Stimulated activated naive CD8-positive, alpha-beta T cell treated with anti-CD3 and anti-CD28 coated beads, Interleukin-15, Interleukin-2, amounts not matched to agents 100 U/mL and 50 U/mL, for 24 hours (primary cell): Measurements from ENCODE around the gene C17orf107.

Experiments used
- ATAC-seq: fragments of 150-1000 bp; cut with Tn5 transposase; one replicate; pipeline ENCODE4 v1.10.0; 2021
- DNase-seq: peaks from one replicate; pipeline ENCODE4 v3.0.0; 2021

Gene C17orf107

DNA sequence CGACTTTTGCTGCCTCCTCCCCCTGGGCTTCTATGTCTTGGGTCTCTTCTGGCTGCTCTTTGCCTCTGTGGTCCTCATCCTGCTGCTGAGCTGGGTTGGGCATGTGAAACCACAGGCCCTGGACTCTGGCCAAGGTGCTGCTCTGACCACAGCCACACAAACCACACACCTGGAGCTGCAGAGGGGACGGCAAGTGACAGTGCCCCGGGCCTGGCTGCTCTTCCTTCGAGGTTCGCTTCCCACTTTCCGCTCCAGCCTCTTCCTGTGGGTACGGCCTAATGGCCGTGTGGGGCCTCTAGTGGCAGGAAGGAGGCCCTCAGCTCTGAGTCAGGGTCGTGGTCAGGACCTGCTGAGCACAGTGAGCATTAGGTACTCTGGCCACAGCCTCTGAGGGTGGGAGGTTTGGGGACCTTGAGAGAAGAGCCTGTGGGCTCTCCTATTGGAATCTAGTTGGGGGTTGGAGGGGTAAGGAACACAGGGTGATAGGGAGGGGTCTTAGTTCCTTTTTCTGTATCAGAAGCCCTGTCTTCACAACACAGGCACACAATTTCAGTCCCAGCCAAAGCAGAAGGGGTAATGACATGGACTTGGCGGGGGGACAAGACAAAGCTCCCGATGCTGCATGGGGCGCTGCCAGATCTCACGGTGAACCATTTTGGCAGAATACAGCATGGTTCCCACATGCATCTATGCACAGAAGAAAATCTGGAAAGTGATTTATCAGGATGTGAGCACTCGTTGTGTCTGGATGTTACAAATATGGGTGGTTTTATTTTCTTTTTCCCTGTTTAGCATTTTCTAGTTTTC is 35.0 kb downstream of the C17orf107 start:
- ATAC-seq, result peak; percentile 55
- DNase-seq, result no peak

DNA sequence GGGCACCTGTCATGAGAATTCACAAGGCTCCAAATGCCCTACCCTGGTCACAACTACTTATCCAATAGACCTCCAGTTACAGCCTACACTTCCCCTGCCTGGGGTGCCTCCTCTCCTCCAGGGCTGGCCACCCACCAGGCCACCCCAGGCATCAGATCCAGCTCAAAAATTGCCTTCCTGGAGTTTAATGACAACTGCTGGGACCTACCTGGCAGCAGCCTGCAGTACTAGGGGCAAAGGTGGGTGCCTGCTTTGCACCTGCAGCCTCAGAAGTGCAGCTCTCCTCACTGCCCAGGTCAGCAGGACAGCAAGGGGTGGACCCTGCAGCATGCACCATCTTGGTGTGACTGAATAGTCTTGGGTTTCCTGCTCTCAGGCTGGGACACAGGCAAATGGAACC is 36.3 kb downstream of the C17orf107 start:
- no peak for ATAC-seq
- no peak for DNase-seq

DNA sequence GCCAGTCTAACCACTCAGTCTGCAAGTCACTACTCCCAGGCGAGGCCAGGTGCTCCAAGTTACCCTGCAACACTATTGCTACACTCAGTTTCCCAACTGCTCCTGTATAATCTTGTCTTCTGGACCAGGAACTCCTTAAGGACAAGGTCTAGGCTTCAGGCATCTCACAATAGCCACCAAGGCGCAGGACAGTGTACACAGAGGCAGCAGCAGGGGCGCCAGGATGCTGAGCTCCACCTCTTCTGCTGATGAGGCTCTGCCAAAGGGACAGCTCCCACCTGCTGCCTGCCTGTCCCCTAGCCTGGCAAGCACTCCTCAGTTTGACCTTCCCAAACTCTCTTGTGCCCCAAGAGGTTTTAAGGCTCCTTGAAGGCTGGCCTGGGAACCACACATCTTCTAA is 37.1 kb downstream of the C17orf107 start:
- DNase-seq (no peak), ATAC-seq (no peak)

DNA sequence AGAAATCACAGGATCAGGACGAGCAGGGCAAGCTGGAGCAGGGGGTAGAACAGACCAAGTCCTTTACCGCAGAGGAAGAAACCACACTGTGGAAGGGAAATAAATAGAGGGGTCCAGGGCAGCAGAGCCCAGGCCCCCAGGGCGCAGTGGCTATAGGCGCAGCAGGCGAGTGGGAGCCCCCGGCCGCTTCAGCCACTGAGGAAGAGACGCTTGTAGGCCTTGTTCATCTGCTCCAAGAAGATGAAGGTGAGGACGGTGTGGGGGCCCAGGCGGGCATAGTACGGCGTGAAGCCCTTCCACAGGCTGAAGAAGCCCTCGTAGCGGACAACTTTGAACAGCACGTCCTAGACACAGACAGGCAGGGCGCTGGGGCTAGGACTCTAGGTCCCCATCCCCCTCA is 38.2 kb downstream of the C17orf107 start:
- no peak for ATAC-seq

DNA sequence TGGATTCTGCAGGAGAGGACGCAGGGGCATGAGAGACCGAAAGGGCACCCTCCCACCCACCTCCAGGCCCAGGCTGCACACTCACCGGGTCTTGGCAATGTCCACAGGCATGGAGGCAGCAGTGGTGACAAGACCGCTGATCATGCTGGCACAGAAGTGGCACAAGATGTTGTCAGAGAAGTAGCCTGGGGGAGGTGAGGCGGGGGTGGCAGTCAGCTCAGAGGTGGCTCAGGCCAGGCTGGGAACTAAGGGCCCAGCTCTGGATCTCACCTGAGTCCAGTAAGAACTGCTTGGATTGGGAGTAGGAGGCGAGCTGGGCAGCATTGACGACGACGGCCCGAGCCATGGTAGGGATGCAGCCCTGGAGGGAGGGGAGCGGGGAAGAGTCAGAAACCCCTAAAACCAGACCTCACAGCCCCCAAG is 38.7 kb downstream of the C17orf107 start:
- ATAC-seq (no peak), DNase-seq (no peak)

More for the DNA sequence above, 38.2 kb downstream of the C17orf107 start:
- no peak for DNase-seq

DNA sequence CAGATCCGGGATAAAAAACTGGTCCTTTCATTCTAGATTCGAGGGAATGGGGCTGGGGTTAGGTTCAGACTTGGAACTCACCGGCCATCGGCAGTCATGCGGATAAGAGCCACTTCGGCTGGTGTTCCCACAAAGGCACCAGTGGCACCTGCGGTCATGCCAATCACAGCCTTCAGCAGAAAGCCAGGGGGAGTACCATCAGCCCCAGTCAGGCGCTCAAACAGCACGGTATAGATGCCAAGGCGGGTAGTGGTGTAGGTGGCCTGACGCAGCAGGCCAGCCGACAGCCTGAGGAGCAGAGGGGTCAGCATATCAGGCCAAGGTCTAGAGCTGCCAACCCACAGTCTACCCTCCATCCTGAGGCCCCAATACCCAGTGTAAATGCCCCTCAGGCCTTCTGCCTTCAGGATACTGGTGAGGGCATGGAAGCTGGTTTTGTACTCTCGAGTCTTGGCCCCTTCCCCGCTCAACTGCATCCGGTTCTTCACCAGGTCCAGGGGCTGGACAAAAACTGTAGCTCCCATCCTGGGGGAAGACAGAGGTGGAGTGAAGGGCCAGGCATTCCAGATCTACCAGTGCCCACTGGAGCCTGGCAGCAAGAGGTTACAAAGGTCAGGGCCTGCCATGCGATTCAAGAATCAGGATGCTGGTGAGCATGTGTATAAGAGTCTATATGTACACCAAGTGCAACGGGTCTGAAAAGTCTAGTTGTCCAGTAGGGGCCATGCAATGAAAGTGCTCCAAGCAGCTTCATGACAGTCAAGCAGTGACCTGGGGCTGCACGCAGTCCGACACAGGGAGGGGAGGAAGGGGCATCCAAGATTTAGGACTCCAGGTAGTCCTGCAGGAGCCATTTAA is 39.6 kb downstream of the C17orf107 start:
- no peak for ATAC-seq
- DNase-seq, result no peak

DNA sequence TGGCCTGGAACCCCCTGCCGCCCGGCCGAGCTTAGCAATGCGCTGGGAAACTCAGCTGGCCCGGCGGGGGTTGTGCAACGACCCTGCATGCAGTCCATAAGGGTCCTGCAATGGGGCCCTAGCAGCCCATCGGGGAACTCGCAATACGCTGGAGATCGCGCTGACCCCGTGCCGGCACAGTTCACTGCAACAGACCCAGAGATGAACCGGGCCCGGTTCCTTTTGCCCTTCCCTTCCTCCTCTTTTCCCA is 40.1 kb downstream of the C17orf107 start:
- ATAC-seq, result no peak

DNA sequence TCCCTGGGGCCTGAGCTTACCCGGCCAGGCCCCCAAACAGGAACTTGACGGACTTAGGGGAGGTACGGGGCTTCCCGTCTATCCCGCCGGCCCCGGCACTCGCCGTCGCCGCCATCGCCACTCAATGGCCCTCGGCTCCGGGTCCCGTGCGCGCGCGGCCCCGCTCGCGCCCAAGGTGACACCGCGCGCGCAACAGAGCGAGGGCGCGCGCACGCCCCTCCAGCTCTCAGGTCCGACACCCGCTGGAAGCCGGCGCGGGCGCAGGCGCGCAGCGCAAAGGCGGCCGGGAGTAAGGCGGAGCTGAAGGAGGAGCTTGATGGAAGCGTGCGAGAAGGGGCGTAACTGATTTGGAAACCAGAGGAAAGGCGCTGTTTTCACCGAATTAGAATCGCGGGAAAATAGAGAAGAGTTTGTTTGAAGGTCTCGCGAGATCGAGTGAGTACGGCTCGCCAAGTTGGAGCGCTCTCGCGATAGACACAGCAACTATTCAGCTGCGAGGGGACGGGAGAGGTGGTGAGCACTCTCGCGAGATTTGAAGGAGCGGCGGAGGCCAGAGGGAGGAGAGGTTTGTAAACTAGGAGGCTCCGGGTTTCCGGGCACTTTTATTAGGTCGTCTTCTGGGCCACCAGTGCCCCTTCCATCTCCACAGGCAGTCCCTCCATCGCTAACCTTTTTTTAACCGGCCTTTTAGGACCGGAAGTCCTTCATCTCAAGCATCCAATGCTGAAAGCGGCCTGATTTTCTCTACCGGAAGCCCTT is 40.6 kb downstream of the C17orf107 start, which contains the start of the genes RNF167 and SLC25A11:
TSS of gene RNF167 (plus strand) at position 473 of the 759 bp plus-strand sequence. CDS start 642 bp downstream, outside the sequence.
TSS of gene SLC25A11 (minus strand) at position 251 of the 759 bp plus-strand sequence. CDS start at position 115, 136 bp downstream.
- ATAC-seq, result peak; percentile 86
- DNase-seq, result peak; percentile 94

More for the DNA sequence above, 40.1 kb downstream of the C17orf107 start:
- DNase-seq, result no peak

DNA sequence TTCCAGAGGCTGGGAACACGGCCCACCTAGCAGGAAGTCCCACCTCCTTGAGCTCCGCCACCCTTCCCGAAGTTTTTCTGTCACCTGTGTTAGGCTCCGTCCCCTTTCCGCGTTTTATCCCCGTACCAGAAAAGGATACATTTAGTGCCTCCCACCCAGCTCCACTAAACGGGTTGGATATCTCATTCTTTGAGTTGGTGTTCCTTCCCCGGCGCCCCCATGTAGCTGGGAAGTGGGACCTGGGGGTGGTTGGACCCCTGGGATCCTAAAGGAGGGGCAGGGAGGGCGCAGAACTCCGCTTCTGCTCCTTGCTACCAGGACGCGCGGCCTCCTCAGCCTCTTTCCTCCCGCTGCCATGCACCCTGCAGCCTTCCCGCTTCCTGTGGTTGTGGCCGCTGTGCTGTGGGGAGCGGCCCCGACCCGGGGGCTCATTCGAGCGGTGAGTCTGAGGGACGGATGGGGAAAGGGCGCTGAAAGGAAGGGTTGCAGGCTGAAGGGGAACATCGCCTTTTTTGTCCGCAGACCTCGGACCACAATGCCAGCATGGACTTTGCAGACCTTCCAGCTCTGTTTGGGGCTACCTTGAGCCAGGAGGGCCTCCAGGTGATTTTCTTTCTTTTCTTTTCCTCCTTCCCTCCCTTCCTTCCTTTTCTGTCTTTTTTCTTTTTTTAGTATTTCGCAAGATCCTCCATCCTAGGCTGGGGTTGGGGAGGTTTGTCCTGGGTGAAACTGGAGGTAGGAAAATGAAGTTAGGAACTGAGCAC is 41.4 kb downstream of the C17orf107 start:
- DNase-seq, result peak; percentile 68
- ATAC-seq, result peak; percentile 2

DNA sequence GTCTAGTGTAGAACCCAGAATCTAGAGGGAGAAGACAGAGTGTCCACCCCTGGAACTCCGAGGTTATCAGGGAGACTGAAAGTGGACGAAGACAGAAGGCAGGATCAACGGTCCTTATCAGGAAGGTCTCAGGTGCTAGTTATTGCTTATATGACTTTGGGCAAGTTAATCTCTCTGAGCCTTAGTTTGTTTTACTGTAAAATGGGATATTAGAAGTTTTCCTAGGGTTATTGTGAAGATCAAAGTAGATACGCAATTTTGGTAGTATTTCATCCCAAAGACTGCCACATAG is 41.9 kb downstream of the C17orf107 start:
- ATAC-seq (no peak), DNase-seq (no peak)

DNA sequence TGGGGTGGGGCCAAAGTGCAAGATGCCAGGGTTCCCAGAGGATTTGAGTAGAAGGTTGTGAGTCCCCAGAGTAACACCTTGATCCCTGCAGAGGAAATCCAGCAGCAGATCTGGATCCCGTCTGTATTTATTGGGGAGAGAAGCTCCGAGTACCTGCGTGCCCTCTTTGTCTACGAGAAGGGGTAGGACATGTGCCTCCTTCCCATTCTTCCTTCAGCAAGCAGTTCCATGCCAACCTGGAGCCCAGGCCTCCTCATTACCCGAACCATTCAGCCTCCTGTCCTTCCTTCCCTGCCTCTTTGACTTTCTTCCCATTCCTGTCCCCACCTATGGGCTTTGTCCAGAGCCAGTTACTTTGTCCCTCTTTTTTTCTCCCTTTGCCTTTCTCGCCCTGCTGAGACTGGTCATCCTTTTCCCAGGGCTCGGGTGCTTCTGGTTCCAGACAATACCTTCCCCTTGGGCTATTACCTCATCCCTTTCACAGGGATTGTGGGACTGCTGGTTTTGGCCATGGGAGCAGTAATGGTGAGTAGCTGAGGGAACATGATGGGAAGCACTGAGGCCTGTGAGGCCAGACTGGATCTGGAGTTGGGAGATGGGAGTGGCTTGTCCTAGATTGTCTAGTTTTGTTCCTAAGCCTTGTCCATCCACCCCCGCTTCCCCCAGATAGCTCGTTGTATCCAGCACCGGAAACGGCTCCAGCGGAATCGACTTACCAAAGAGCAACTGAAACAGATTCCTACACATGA is 43.6 kb downstream of the C17orf107 start:
- ATAC-seq, result no peak
- DNase-seq, result no peak

DNA sequence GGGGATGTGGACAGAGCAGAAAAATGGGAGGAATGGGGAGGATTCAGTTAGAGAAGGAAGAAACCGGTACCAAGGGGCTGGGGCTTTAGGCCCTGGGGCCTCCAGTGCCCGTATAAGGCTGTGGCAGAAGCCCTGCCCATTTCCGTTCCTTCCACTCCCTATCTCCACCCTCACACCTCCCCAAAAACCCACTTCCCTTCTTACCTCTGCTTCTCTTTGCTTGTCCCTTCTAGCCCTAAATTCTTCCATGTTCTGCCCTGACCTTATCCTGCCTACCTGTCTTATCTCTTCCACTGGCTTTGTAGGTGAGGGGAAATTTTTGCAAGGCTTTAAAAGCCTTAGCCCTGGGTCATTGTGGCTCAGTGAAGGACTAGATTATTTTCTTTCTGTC is 44.8 kb downstream of the C17orf107 start:
- ATAC-seq, result peak; percentile 8
- DNase-seq, result peak; percentile 61

DNA sequence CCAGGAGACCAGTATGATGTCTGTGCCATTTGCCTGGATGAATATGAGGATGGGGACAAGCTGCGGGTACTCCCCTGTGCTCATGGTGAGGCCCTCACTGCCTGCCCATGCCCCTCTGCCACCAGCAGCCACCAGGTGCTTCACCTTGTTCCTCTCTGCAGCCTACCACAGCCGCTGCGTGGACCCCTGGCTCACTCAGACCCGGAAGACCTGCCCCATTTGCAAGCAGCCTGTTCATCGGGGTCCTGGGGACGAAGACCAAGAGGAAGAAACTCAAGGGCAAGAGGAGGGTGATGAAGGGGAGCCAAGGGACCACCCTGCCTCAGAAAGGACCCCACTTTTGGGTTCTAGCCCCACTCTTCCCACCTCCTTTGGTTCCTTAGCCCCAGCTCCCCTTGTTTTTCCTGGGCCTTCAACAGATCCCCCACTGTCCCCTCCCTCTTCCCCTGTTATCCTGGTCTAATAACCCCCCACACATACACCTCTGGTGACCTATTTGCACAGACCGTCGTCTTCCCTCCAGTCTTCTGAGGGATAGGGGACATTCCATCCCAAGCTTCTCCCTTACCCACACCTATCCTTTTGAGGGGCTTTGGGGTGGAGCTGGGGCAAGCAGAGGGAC is 45.3 kb downstream of the C17orf107 start:
- DNase-seq (peak; percentile 51), ATAC-seq (no peak)

DNA sequence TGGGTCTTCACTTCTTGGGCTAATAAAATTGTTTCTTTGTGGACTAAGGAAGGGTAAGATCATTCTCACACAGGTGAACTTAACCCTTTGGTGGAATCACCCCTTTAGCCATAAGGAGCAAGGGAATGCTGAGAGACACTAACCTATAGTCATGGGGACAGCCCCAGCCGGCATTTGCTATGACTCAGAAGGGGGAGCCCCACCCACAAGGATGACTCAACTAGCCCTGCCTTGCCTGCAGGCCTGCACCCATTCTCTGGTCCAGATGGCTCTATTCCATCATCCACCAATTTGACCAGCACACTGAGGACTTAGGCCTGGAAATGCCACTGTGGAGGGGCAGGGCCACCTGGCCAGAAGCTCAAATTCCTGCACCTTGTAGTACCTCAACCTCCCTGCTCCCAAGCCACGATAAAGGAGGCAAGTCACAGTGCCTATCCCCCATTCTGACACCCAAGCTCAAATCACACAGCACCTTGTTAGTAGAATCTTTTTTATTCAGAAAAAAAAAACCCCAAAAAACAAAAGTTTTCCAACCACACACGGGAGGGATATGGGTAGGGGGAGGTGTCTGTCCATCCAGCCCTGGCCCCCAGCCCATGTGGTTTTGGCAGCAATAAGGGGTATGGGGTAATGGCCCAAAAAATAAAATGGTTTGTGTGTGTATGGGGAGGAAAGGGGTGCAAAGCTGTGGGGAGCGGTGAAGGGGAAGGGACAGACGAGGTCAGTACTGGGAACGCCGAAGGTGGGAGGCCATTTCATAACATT is 46.0 kb downstream of the C17orf107 start:
- peak; percentile 90 for DNase-seq
- ATAC-seq, result peak; percentile 49

DNA sequence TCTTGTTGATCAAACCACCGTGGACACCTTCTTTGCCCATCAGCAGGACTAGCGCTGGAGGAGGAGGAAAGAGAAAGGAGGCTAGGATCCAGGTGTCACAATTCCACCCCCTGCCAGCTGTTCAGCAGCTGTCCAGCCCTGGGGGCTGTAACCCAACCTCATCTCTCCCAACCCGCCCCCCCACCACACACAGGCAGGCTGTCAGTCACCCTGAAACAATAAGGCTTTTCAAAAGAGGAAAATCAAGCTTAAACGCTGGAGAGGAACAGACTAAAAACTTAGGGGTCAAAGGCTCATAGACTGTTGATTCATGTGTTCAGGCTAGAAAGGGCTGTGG is 46.6 kb downstream of the C17orf107 start:
- ATAC-seq (no peak), DNase-seq (no peak)

DNA sequence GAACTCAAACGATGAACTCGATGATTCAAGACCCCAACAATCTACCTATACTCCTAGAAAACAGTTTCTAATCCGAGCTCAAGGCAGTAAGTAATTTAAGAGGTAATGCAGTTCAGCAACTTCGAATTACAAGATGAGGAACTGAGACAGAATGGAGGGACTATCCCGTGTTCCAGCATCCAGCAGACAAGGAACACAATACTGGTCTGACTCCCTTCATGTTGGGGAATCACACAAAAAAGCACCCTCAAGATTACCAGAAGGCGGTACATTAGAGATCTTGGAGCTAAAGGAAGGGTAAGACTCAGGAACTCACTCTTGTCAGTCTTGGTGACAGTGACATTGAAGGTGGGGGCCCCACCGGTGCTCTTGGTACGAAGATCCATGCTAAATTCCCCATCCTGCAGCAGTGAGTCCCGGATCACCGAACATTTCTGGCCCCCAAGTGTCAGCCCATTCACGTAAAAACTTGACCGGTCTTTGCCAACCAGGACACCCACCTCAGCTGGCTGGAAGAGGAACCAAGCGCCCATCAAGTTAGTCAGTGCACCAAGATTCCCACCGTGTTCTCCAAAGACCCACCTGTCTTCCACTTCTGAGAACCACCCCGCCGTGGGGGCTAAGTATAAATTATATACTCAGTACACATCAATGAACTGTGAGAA is 47.1 kb downstream of the C17orf107 start:
- no peak for DNase-seq

DNA sequence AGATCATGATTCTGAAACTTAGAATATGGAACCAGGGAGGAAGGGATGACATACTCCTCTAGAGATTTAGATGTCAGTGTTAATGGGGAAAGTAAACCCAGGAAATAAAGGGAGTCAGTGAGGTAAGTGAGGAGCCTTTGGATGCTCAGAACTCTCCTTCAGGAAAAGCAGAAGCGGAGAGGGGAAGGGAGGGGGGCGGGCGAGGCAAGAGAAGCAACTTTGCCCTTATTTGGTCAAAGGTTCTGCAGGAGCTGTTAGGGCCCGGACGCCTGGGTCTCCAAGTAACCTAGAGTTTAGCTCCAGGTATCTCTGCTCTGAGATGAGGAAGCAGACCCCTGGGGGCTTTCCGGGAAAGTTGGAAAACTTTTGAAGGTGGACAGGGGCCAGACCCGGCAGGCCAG is 47.7 kb downstream of the C17orf107 start:
- DNase-seq (no peak), ATAC-seq (no peak)

More for the DNA sequence above, 47.1 kb downstream of the C17orf107 start:
- no peak for ATAC-seq

DNA sequence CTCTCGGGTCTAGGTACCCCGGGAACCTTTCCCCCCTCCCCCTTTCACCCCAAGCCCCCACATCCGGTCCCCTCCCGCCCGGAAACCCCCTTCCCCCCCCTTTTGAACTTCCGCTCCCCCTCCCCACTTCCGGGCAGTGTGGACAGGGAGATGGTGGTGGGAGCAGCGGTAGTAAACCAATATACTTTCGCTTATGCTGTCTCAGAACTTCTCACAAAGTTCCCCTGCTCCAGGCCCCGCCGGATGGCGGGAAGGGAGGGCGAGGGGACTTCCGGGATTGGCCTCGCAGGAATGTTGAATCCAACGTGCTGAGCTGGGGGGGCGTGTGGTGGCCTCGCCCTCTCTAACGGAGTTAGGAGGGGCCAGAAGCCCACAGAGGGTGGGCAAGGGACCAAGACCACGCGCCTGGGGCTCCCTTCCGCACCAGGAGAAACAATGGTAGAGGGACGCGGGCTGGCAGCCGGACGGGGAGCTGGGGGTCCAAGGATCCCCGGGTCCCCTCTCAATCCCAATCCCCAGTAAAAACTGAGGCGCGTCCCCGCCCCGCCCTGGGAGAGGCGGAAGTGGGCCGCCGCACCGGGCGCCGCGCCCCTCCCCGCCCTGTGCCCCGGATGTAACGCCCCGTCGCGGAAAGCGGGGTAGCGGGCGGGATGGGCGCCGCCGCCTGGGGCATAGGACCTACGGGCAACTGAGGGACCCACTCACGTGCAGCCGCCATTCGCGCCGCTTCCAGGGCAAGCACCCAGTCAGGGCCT is 48.3 kb downstream of the C17orf107 start:
- DNase-seq (peak; percentile 79), ATAC-seq (peak; percentile 10)
